ENCODE measurements around the gene HEATR9. TPM values are rescaled to one million over a fixed set of nuclear protein-coding genes. Genes with fewer than 3 reads are reported as not detected.

Gene HEATR9
- total and polyA plus RNA-seq, 2 donors (not counting 3 experiments of a cell fraction or from before 2014, with no cell fraction given): not detected

DNA sequence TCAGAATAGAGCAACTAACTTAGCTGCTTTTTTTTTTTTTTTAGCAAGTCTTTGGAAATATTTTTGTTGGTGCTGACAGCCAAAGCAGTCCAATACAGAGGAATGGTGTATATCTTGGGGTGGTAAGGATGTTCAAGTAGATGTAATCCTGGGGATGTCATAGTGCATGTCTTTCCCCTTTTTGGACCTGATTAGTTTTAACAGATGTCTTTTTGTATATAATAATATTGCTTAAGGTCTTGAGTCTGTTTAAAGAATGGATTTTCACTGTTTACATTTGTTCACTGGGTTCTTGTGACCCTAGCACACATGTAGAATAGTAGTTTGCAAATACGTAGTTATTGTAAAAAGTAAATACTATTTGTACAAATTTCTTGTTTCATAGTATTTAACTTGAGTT lies 51.5 kb downstream of the HEATR9 start:
- Histone ChIP-seq H2AFZ (ENCODE audit: low read depth, low read length) (no peak overlapping the region), H3K9ac (replicated peaks; ENCODE audit: extremely low read depth, insufficient read depth, low read length) (no peak overlapping the region), H3K9me3 (replicated peaks; ENCODE audit: control insufficient read depth, insufficient read depth, low read length) (no peaks in the 10 kb centered on the region), H3K79me2 (ENCODE audit: control insufficient read depth, insufficient read depth, low read length) (peaks cover 86% of the 10 kb centered on the region), H3K36me3 (ENCODE audit: control insufficient read depth in 2 of 2, extremely low read depth in 1 of 2, insufficient read depth in 2 of 2, low read length in 2 of 2) (peaks cover 2 to 22% of the 10 kb centered on the region in 2 experiments), H3K4me2 (ENCODE audit: insufficient read depth, low read length) (no peak overlapping the region), H3K4me1 (ENCODE audit: control insufficient read depth, extremely low read depth, insufficient read depth, low read length) (peaks cover 13% of the 10 kb centered on the region), H4K20me1 (replicated peaks; ENCODE audit: control insufficient read depth, extremely low read depth, insufficient read depth, low read length) (peaks cover 19% of the 10 kb centered on the region), H3K27ac (ENCODE audit: insufficient read depth, low read depth, low read length) (no peak overlapping the region), H3K4me3 (replicated peaks in 1 of 3; ENCODE audit: insufficient read depth in 1 of 3, low read depth in 1 of 3, low read length in 3 of 3) (no peak overlapping the region), H3K27me3 (ENCODE audit: control insufficient read depth in 2 of 2, insufficient read depth in 2 of 2, low read length in 2 of 2) (no peaks in the 10 kb centered on the region), H3K9me1 (replicated peaks; ENCODE audit: control insufficient read depth, extremely low read depth, insufficient read depth, low read length) (no peaks in the 10 kb centered on the region)
- POLR2A ChIA-PET: no interaction called here
- CTCF ChIA-PET: interaction anchor here (1.6 to 3.0 kb wide), 4 partner anchors 9 to 204 kb away, joined by 4 to 15 read pairs (median 5); no protein-coding TSS in a partner anchor
- FAIRE-seq (no peak), DNase-seq (ENCODE audit: low read depth, low spot score) (no peak)
- intact Hi-C loops (cut with micrococcal nuclease): no loop called here
- no TSS peak for BruUV-seq (replicated peaks)
- dilution Hi-C loops (cut with MboI; ENCODE audit: extremely low pct_ligation_motif_present, low sequenced_read_pairs): no loop called here
- TF ChIP-seq EZH2 (IDR thresholded peaks at IDR 0.05; ENCODE audit: borderline replicate concordance, low read depth, low read length, severe bottlenecking): no peak

DNA sequence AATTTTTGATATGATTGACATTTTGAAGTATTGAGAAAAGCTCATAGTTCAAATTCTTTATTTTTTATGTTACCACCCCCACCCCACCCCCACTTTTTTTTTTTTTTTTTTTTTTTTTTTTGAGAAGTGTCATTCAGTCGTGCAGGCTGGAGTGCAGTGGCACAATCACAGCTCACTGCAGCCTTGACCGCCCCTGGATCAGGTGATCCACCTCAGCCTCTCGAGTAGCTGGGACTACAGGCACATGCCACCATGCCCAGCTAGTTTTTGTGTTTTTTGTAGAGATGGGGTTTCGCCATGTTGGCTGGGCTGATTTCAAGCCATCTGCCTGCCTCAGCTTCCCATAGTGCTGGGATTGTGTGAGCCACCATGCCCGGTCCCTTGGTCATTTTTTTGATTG lies 52.0 kb downstream of the HEATR9 start:
- Histone ChIP-seq H3K4me3 (replicated peaks in 1 of 3; ENCODE audit: insufficient read depth in 1 of 3, low read depth in 1 of 3, low read length in 3 of 3) (no peak overlapping the region), H3K36me3 (ENCODE audit: control insufficient read depth in 2 of 2, extremely low read depth in 1 of 2, insufficient read depth in 2 of 2, low read length in 2 of 2) (peaks cover 2 to 20% of the 10 kb centered on the region in 2 experiments), H3K4me1 (ENCODE audit: control insufficient read depth, extremely low read depth, insufficient read depth, low read length) (peaks cover 14% of the 10 kb centered on the region), H3K9me3 (replicated peaks; ENCODE audit: control insufficient read depth, insufficient read depth, low read length) (no peaks in the 10 kb centered on the region), H3K9me1 (replicated peaks; ENCODE audit: control insufficient read depth, extremely low read depth, insufficient read depth, low read length) (no peaks in the 10 kb centered on the region), H3K4me2 (ENCODE audit: insufficient read depth, low read length) (no peak overlapping the region), H4K20me1 (replicated peaks; ENCODE audit: control insufficient read depth, extremely low read depth, insufficient read depth, low read length) (peaks cover 20% of the 10 kb centered on the region), H3K9ac (replicated peaks; ENCODE audit: extremely low read depth, insufficient read depth, low read length) (no peak overlapping the region), H2AFZ (ENCODE audit: low read depth, low read length) (no peak overlapping the region), H3K27ac (ENCODE audit: insufficient read depth, low read depth, low read length) (no peak overlapping the region), H3K27me3 (ENCODE audit: control insufficient read depth in 2 of 2, insufficient read depth in 2 of 2, low read length in 2 of 2) (no peaks in the 10 kb centered on the region), H3K79me2 (ENCODE audit: control insufficient read depth, insufficient read depth, low read length) (peaks cover 91% of the 10 kb centered on the region)
- dilution Hi-C loops (cut with MboI; ENCODE audit: extremely low pct_ligation_motif_present, low sequenced_read_pairs): no loop called here
- intact Hi-C loops (cut with micrococcal nuclease): no loop called here
- BruUV-seq (replicated peaks): no TSS peak
- ChIA-PET CTCF (interaction anchor here (1.6 to 3.0 kb wide), 4 partner anchors 8 to 204 kb away, joined by 4 to 15 read pairs (median 5); no protein-coding TSS in a partner anchor), POLR2A (no interaction called here)
- DNase-seq (ENCODE audit: low read depth, low spot score): no peak
- no peak for TF ChIP-seq GATA2 (IDR thresholded peaks at IDR 0.05; ENCODE audit: insufficient read depth, insufficient read length, low read depth, low read length)
- TF ChIP-seq, protein P1, sequence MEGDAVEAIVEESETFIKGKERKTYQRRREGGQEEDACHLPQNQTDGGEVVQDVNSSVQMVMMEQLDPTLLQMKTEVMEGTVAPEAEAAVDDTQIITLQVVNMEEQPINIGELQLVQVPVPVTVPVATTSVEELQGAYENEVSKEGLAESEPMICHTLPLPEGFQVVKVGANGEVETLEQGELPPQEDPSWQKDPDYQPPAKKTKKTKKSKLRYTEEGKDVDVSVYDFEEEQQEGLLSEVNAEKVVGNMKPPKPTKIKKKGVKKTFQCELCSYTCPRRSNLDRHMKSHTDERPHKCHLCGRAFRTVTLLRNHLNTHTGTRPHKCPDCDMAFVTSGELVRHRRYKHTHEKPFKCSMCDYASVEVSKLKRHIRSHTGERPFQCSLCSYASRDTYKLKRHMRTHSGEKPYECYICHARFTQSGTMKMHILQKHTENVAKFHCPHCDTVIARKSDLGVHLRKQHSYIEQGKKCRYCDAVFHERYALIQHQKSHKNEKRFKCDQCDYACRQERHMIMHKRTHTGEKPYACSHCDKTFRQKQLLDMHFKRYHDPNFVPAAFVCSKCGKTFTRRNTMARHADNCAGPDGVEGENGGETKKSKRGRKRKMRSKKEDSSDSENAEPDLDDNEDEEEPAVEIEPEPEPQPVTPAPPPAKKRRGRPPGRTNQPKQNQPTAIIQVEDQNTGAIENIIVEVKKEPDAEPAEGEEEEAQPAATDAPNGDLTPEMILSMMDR (IDR thresholded peaks at IDR 0.05; ENCODE audit: extremely low read depth in 1 of 2, insufficient read depth in 1 of 2, low read depth in 1 of 2, low read length in 2 of 2): no peak
- no peak for TF ChIP-seq MAX (IDR thresholded peaks at IDR 0.05; ENCODE audit: insufficient read depth, insufficient read length)
- TF ChIP-seq MYC (IDR thresholded peaks at IDR 0.05; ENCODE audit: low read depth, low read length): no peak
- no peak for TF ChIP-seq EZH2 (IDR thresholded peaks at IDR 0.05; ENCODE audit: borderline replicate concordance, low read depth, low read length, severe bottlenecking)
- no peak for TF ChIP-seq POLR2AphosphoS5 (IDR thresholded peaks at IDR 0.05; ENCODE audit: insufficient read depth, low read depth, low read length)
- no peak for TF ChIP-seq JUN (IDR thresholded peaks at IDR 0.05; ENCODE audit: borderline replicate concordance, insufficient read depth, insufficient read length, low read depth)
- TF ChIP-seq POLR2A (IDR thresholded peaks at IDR 0.05; ENCODE audit: low read depth, low read length): no peak
- no peak for TF ChIP-seq FOS (IDR thresholded peaks at IDR 0.05; ENCODE audit: borderline replicate concordance, insufficient read depth, low read length)
- FAIRE-seq: no peak

All from endothelial cell of umbilical vein (primary cell).